Activated T-cell treated with anti-CD3 and anti-CD28 coated beads, Interleukin-2, amount 50 U/mL, for 24 hours (primary cell): Measurements from ENCODE around the gene SLC45A3.
A peak's percentile ranks its signal among the peaks of the same experiment; 100 is the strongest.

ENCODE experiments used
- DNase-seq: peaks from one replicate; pipeline ENCODE4 v3.0.0-alpha.2; 2020
- H3K27ac Mint-ChIP-seq: 2 replicates; pipeline ENCODE4 v1.8.0; 2020; ENCODE audit warnings: mild to moderate bottlenecking, mixed read lengths
- H3K27me3 Mint-ChIP-seq: 2 replicates; pipeline ENCODE4 v1.8.0; 2020; ENCODE audit warnings: mixed read lengths
- H3K36me3 Mint-ChIP-seq: 2 replicates; pipeline ENCODE4 v1.8.0; 2020; ENCODE audit warnings: low read depth, mixed read lengths
- H3K4me1 Mint-ChIP-seq: 2 replicates; pipeline ENCODE4 v1.8.0; 2020; ENCODE audit warnings: low read depth, mixed read lengths
- H3K4me3 Mint-ChIP-seq: 2 replicates; pipeline ENCODE4 v1.8.0; 2020; ENCODE audit warnings: mild to moderate bottlenecking, moderate library complexity, mixed read lengths
- H3K9me3 Mint-ChIP-seq: 2 replicates; pipeline ENCODE4 v1.8.0; 2020; ENCODE audit warnings: mixed read lengths

SLC45A3 gene

GRCh38 chr1:205626216-205626615 is 54.1 kb downstream of the SLC45A3 start:
- Mint-ChIP-seq H3K4me1 (peaks cover 65% of the 10 kb centered on the region), H3K9me3 (no peaks in the 10 kb centered on the region), H3K27me3 (no peaks in the 10 kb centered on the region), H3K4me3 (no peak overlapping the region), H3K36me3 (peaks cover 83% of the 10 kb centered on the region), H3K27ac (peak overlapping the region; percentile 87)
- no peak for DNase-seq

- Mint-ChIP-seq H3K9me3 (no peaks in the 10 kb centered on the region), H3K36me3 (peaks cover 90% of the 10 kb centered on the region), H3K4me1 (peaks cover 58% of the 10 kb centered on the region), H3K27me3 (no peaks in the 10 kb centered on the region), H3K4me3 (no peak overlapping the region), H3K27ac (peak overlapping the region; percentile 80)
- DNase-seq: no peak
These were observed 56.7 kb downstream of the SLC45A3 start for GRCh38 chr1:205623646-205624045.

- Mint-ChIP-seq H3K27ac (peak overlapping the region; percentile 46), H3K9me3 (no peaks in the 10 kb centered on the region), H3K4me3 (no peak overlapping the region), H3K4me1 (peaks cover 43% of the 10 kb centered on the region), H3K27me3 (no peaks in the 10 kb centered on the region), H3K36me3 (peaks cover 91% of the 10 kb centered on the region)
- DNase-seq: no peak
These were observed 60.0 kb downstream of the SLC45A3 start for GRCh38 chr1:205620269-205620668.

- no peaks in the 10 kb centered on the region for H3K27me3 Mint-ChIP-seq
- no peak for DNase-seq
- H3K27ac Mint-ChIP-seq: no peak overlapping the region
- H3K4me3 Mint-ChIP-seq: no peak overlapping the region
- H3K36me3 Mint-ChIP-seq: peaks cover 91% of the 10 kb centered on the region
- no peaks in the 10 kb centered on the region for H3K9me3 Mint-ChIP-seq
- H3K4me1 Mint-ChIP-seq: peaks cover 38% of the 10 kb centered on the region
These were observed 60.9 kb downstream of the SLC45A3 start for GRCh38 chr1:205619376-205619775.

- H3K4me1 Mint-ChIP-seq: peaks cover 45% of the 10 kb centered on the region
- peak overlapping the region; percentile 59 for H3K27ac Mint-ChIP-seq
- no peaks in the 10 kb centered on the region for H3K9me3 Mint-ChIP-seq
- peaks cover 92% of the 10 kb centered on the region for H3K36me3 Mint-ChIP-seq
- H3K4me3 Mint-ChIP-seq: no peak overlapping the region
- no peak for DNase-seq
- no peaks in the 10 kb centered on the region for H3K27me3 Mint-ChIP-seq
These were observed 63.6 kb downstream of the SLC45A3 start for GRCh38 chr1:205616563-205617293.

GRCh38 chr1:205615789-205616188 is 64.5 kb downstream of the SLC45A3 start:
- no peak for DNase-seq
- H3K27ac Mint-ChIP-seq: peak overlapping the region; percentile 59
- H3K4me3 Mint-ChIP-seq: no peak overlapping the region
- peaks cover 52% of the 10 kb centered on the region for H3K4me1 Mint-ChIP-seq
- H3K9me3 Mint-ChIP-seq: no peaks in the 10 kb centered on the region
- peaks cover 94% of the 10 kb centered on the region for H3K36me3 Mint-ChIP-seq
- no peaks in the 10 kb centered on the region for H3K27me3 Mint-ChIP-seq

- peaks cover 61% of the 10 kb centered on the region for H3K4me1 Mint-ChIP-seq
- H3K9me3 Mint-ChIP-seq: no peaks in the 10 kb centered on the region
- H3K27me3 Mint-ChIP-seq: no peaks in the 10 kb centered on the region
- H3K27ac Mint-ChIP-seq: no peak overlapping the region
- no peak overlapping the region for H3K4me3 Mint-ChIP-seq
- H3K36me3 Mint-ChIP-seq: peaks cover 94% of the 10 kb centered on the region
- DNase-seq: no peak
These were observed 66.4 kb downstream of the SLC45A3 start for GRCh38 chr1:205613854-205614412.

- Mint-ChIP-seq H3K36me3 (peaks cover 95% of the 10 kb centered on the region), H3K4me3 (no peak overlapping the region)
These were observed 67.8 kb downstream of the SLC45A3 start for GRCh38 chr1:205612556-205612955.

GRCh38 chr1:205612104-205612503 is 68.2 kb downstream of the SLC45A3 start:
- peaks cover 71% of the 10 kb centered on the region for H3K4me1 Mint-ChIP-seq
- no peak overlapping the region for H3K4me3 Mint-ChIP-seq
- no peak overlapping the region for H3K27ac Mint-ChIP-seq
- no peak for DNase-seq
- H3K9me3 Mint-ChIP-seq: no peaks in the 10 kb centered on the region
- peaks cover 94% of the 10 kb centered on the region for H3K36me3 Mint-ChIP-seq
- H3K27me3 Mint-ChIP-seq: no peaks in the 10 kb centered on the region

More at GRCh38 chr1:205612556-205612955, 67.8 kb downstream of the SLC45A3 start:
- Mint-ChIP-seq H3K27me3 (no peaks in the 10 kb centered on the region), H3K27ac (no peak overlapping the region), H3K4me1 (peaks cover 70% of the 10 kb centered on the region), H3K9me3 (no peaks in the 10 kb centered on the region)
- DNase-seq: no peak

GRCh38 chr1:205610901-205611466 is 69.3 kb downstream of the SLC45A3 start:
- no peak for DNase-seq
- Mint-ChIP-seq H3K27ac (peak overlapping the region; percentile 84), H3K27me3 (no peaks in the 10 kb centered on the region), H3K4me3 (no peak overlapping the region), H3K4me1 (peaks cover 61% of the 10 kb centered on the region), H3K36me3 (peaks cover 91% of the 10 kb centered on the region), H3K9me3 (no peaks in the 10 kb centered on the region)

- no peaks in the 10 kb centered on the region for H3K27me3 Mint-ChIP-seq
- no peak overlapping the region for H3K27ac Mint-ChIP-seq
- no peaks in the 10 kb centered on the region for H3K9me3 Mint-ChIP-seq
- H3K4me3 Mint-ChIP-seq: no peak overlapping the region
- peaks cover 88% of the 10 kb centered on the region for H3K36me3 Mint-ChIP-seq
- no peak for DNase-seq
- H3K4me1 Mint-ChIP-seq: peaks cover 57% of the 10 kb centered on the region
These were observed 70.3 kb downstream of the SLC45A3 start for GRCh38 chr1:205610036-205610435.
